HEK293T (cell line): ENCODE data around the gene DLG1.

Experiments used
- ARNT ChIP-seq: fragments of 450-650 bp; IDR thresholded peaks from 2 replicates; pipeline ENCODE4 v1.6.1; 2017; ENCODE audit warnings: mild to moderate bottlenecking
- BHLHE40 ChIP-seq: fragments of 450-650 bp; IDR thresholded peaks from 2 replicates; pipeline ENCODE4 v1.6.1; 2016; ENCODE audit warnings: mild to moderate bottlenecking, moderate library complexity, borderline replicate concordance
- FOXK2 ChIP-seq: fragments of 450-650 bp; IDR thresholded peaks from 2 replicates; pipeline ENCODE4 v1.6.1; 2016; ENCODE audit warnings: mild to moderate bottlenecking
- FOXM1 ChIP-seq: fragments of 450-650 bp; IDR thresholded peaks from 2 replicates; pipeline ENCODE4 v1.6.1; 2017; ENCODE audit warnings: mild to moderate bottlenecking, borderline replicate concordance
- HDGF ChIP-seq: fragments of 450-650 bp; IDR thresholded peaks from 2 replicates; pipeline ENCODE4 v1.6.1; 2017; ENCODE audit warnings: antibody characterized with exemption, borderline replicate concordance
- TARDBP ChIP-seq: fragments of 450-650 bp; IDR thresholded peaks from 2 replicates; pipeline ENCODE4 v1.6.1; 2016

- TF ChIP-seq FOXM1 (no peak), HDGF (no peak), BHLHE40 (no peak), ARNT (no peak), FOXK2 (no peak), TARDBP (no peak)
These were observed 1.9 kb downstream of the DLG1 start for GRCh38 chr3:197296545-197296944.
